Astrocyte of the spinal cord (primary cell): Measurements from ENCODE around the gene LIPG.
"Not testable (repeated sequence)": the region's sequence is repeated elsewhere in the genome, so short reads cannot be mapped to it uniquely, and the experiment has no call there.

Source experiments
- DNase-seq: peaks from one replicate; pipeline ENCODE4 v3.0.0; 2011; ENCODE audit warnings: low read depth, low spot score
- H3K4me3 ChIP-seq: 2 replicates; pipeline ENCODE4 v1.5.1; 2011; ENCODE audit warnings: low read depth, mild to moderate bottlenecking, low read length, moderate library complexity
- CTCF ChIP-seq: IDR thresholded peaks from 2 replicates; pipeline ENCODE4 v1.5.1; 2012; ENCODE audit warnings: low read depth, mild to moderate bottlenecking, low read length, inconsistent platforms
- in situ Hi-C: cut with HindIII; loops from 2 replicates; pipeline ENCODE4 v1.10.0; 2017; ENCODE audit warnings: low sequenced_read_pairs

The LIPG gene

GRCh38 chr18:49561289-49562193 is at the start of gene LIPG:
Gene LIPG, plus strand, starts transcription at chr18:49562057. Its CDS starts 252 bp downstream, at chr18:49562309.
- peak; percentile 69 for DNase-seq
- TF ChIP-seq CTCF, result no peak
- in situ Hi-C loops, result no loop called here
- peak within 1 kb of the TSS; percentile 48 for H3K4me3 ChIP-seq

GRCh38 chr18:49512876-49513275 is 49.0 kb upstream of the LIPG start:
- in situ Hi-C loops, result not testable (repeated sequence)

GRCh38 chr18:49514577-49514976 is 47.3 kb upstream of the LIPG start:
- DNase-seq, result no peak
- no peak for TF ChIP-seq CTCF
- in situ Hi-C loops, result no loop called here
- no peak overlapping the region for H3K4me3 ChIP-seq

More at GRCh38 chr18:49512876-49513275, 49.0 kb upstream of the LIPG start:
- not testable (repeated sequence) for H3K4me3 ChIP-seq, DNase-seq

- H3K4me3 ChIP-seq, DNase-seq, in situ Hi-C loops: not testable (repeated sequence)
Observed at GRCh38 chr18:49515003-49515402, 46.9 kb upstream of the LIPG start.

DNA sequence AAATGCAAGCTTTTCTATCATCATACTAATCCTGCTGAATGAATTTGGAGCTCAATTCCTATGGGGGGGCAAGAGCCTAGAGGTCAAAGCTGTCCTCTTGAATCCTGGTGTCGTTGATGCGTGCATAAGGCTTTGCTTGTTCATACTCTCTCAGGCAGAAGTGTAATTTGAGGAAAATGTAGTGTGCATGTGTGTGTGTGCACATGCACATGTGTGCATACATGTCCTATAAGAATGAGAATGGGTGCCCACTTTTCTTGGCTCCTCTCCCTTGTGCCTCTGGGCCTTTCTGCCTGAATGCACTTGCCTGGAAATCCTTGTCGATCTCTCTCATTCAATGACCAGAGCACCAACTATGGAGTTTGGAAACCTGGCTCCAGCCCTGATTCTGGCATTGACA is 46.3 kb upstream of the LIPG start:
- H3K4me3 ChIP-seq, result no peak overlapping the region
- TF ChIP-seq CTCF, result no peak
- in situ Hi-C loops, result no loop called here
- no peak for DNase-seq

DNA sequence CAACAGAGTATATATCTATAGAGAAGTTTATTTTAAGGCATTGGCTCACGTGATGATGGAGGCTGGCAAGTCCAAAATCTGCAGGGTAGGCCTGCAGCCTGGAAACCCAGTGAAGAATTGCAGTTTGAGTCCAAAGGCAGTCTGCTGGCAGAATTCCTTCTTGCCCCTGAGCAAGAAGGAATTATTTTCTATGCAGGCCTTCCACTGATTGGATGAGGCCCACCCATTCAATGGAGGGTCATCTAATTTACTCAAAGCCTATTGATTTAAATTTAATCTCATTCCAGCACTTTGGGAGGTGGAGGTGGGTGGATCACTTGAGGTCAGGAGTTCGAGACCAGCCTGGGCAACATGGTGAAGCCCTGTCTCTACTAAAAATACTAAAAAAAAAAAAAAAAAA is 44.4 kb upstream of the LIPG start:
- no peak for TF ChIP-seq CTCF
- in situ Hi-C loops, result no loop called here
- DNase-seq, result no peak
- no peak overlapping the region for H3K4me3 ChIP-seq

- TF ChIP-seq CTCF, result no peak
- in situ Hi-C loops, result no loop called here
- DNase-seq, result no peak
- no peak overlapping the region for H3K4me3 ChIP-seq
Observed at GRCh38 chr18:49519101-49519971, 42.5 kb upstream of the LIPG start.
